C4-2B (cell line): ENCODE results near the gene INO80E.

Experiments used
- H3K27ac ChIP-seq: fragments of 450-650 bp; 2 replicates; pipeline ENCODE4 v1.5.1; 2017
- ZFX ChIP-seq: fragments of 450-650 bp; IDR thresholded peaks from 2 replicates; pipeline ENCODE4 v1.6.1; 2017
- TF ChIP-seq, protein P1 (sequence below): fragments of 450-650 bp; conservative IDR thresholded peaks from 2 replicates; pipeline ENCODE4 v1.5.1; 2017; ENCODE audit warnings: mild to moderate bottlenecking

The INO80E gene

DNA sequence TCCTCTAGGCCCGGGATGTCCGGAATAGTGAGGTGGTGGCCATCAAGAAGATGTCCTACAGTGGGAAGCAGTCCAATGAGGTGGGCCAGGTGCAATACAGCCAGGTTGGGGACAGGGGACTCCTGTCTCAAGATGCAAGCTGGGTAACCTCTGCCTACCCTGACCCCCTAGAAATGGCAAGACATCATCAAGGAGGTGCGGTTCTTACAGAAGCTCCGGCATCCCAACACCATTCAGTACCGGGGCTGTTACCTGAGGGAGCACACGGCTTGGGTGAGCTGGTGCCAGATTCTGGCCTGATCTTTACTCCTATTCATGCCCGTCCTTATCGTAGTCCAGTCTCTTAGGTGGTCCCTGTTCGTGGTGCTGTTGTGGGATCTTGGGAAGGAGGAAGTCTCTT is 18.0 kb upstream of the INO80E start:
- H3K27ac ChIP-seq = no peak overlapping the region
- no peak for TF ChIP-seq ZFX
- TF ChIP-seq, protein P1, sequence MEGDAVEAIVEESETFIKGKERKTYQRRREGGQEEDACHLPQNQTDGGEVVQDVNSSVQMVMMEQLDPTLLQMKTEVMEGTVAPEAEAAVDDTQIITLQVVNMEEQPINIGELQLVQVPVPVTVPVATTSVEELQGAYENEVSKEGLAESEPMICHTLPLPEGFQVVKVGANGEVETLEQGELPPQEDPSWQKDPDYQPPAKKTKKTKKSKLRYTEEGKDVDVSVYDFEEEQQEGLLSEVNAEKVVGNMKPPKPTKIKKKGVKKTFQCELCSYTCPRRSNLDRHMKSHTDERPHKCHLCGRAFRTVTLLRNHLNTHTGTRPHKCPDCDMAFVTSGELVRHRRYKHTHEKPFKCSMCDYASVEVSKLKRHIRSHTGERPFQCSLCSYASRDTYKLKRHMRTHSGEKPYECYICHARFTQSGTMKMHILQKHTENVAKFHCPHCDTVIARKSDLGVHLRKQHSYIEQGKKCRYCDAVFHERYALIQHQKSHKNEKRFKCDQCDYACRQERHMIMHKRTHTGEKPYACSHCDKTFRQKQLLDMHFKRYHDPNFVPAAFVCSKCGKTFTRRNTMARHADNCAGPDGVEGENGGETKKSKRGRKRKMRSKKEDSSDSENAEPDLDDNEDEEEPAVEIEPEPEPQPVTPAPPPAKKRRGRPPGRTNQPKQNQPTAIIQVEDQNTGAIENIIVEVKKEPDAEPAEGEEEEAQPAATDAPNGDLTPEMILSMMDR = no peak

DNA sequence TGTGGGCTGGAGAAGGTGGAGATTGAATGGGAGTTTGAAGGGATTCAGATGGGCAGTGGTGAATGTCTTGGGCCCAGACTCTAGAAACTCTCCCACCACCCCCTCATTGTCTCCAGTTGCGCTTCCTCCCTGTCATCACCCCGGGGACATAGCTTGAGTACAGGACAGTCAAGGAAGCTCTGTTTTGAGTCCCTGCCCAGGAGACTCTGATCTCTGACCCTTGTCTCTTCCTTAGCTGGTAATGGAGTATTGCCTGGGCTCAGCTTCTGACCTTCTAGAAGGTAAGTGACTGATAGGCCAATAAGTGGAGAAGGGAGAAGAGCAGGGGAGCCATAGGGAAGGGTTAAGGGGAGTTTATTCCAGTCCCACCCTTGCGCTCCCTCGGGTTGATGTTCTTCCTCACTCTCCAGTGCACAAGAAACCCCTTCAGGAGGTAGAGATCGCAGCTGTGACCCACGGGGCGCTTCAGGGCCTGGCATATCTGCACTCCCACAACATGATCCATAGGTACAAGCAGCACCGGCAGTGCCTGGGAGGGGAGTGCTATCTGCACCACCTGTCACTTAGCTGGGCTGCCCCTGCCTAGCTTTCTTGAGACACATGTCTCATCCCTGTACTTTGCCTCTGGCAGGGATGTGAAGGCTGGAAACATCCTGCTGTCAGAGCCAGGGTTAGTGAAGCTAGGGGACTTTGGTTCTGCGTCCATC is 17.3 kb upstream of the INO80E start:
- TF ChIP-seq, protein P1 = no peak
- no peak for TF ChIP-seq ZFX
- H3K27ac ChIP-seq = no peak overlapping the region

DNA sequence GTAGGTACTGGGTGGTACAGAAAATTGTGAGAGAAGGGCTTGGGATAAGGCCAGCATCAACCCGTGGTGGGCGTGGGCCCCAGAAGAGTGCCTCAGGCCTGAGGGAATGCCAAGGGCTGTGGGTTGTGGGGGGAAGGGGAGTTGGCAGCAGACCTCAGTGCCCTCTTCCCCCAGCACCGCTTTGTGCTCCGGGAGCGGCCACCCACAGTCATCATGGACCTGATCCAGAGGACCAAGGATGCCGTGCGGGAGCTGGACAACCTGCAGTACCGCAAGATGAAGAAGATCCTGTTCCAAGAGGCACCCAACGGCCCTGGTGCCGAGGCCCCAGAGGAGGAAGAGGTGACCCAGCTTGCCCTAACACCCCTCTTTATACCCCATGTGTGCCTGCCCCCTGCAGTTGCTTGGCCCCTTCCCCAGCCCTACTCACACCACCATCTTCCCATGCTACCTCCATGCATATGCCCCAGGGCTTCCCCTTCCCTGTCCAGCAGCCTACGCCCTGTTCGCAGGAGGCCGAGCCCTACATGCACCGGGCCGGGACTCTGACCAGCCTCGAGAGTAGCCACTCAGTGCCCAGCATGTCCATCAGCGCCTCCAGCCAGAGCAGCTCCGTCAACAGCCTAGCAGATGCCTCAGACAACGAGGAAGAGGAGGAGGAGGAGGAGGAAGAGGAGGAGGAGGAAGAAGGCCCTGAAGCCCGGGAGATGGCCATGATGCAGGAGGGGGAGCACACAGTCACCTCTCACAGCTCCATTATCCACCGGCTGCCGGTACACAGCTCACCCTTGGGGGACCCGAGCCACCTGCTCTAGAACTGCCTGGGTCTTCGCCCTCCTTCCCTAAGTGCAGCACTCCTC is 13.3 kb upstream of the INO80E start:
- no peak overlapping the region for H3K27ac ChIP-seq
- no peak for TF ChIP-seq ZFX
- TF ChIP-seq, protein P1 = no peak

DNA sequence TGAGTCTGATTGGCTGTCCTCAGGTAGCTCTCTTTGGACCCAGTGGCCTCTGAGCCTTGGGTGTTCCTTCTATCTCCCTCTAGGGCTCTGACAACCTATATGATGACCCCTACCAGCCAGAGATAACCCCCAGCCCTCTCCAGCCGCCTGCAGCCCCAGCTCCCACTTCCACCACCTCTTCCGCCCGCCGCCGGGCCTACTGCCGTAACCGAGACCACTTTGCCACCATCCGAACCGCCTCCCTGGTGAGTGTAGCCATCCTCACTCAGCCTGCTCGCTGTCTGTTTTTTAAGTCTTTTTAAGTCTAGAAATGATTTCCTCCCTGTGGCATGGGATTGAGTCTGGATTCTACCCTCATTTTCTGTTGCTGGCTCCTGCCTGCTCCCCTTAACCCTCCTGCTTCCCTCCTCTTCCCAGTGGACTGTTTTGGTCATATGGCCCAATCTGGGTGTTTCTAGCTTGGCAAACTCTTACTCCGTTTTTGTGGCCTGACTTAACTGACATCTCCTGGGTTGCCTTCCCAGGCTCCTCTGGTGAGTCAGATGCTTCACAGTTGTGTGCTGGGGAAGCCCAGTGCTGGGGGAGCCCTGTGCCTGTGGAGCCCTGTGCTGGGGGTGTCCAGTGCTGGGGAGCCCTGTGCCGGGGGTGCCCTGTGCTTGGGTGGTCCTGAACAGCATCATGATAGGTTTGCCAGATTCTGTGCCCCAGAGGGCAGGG is 12.5 kb upstream of the INO80E start:
- H3K27ac ChIP-seq = no peak overlapping the region

DNA sequence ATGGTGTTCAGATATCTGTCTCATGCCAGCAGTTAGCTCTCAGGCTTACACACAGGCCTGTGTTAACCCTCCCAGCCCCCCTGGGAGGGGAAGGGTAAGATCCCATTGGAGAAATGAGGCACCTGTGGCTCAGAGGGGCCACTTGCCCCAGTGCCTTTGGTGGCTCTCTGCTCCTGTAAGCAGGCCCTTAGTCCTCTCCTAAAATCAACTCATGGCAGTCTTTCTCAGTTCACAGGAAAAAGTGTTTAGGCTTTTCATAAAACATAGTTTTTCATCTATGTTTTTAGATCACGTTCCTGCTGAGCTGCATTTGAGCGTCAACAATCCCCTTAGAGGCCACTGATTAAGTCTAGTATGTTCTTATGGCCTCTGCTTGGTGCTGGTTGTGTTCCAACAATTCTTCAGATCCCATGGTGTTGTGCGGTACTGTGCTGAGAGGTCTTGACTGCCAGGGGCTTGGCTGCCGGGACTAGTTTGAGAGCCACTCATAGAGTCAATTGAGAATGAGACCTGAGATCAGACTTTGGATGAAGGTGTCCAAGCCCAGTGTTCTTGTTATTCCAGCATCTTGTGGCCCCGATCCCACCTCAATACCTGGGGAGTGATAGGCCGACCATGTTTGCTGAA is 11.8 kb upstream of the INO80E start:
- H3K27ac ChIP-seq = no peak overlapping the region
- no peak for TF ChIP-seq ZFX
- TF ChIP-seq, protein P1 = no peak

More for the DNA sequence above, 12.5 kb upstream of the INO80E start:
- TF ChIP-seq, protein P1 = no peak
- no peak for TF ChIP-seq ZFX

DNA sequence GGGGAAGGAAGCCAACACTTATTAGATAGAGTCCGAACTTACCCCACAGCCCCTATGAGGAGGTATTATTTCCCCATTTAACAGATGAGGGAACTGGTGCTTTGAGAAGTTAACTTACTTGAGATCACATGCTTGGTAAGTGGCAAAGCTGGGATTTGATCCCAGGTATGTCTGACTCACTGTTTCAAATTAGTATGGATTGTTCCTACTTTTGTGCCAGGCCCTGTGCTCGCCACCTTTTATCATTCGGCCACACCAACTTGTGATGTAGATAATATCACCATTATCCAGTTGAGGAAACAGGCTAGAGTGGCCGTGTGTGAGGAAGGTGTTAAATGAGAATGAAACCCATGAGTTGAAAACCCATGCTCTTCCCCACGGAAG is 11.3 kb upstream of the INO80E start:
- no peak overlapping the region for H3K27ac ChIP-seq
- no peak for TF ChIP-seq ZFX
- TF ChIP-seq, protein P1 = no peak
